Measurements from ENCODE around the gene CD80. TPM values are rescaled to one million over a fixed set of nuclear protein-coding genes. Genes with fewer than 3 reads are reported as not detected.

The CD80 gene, protein sequence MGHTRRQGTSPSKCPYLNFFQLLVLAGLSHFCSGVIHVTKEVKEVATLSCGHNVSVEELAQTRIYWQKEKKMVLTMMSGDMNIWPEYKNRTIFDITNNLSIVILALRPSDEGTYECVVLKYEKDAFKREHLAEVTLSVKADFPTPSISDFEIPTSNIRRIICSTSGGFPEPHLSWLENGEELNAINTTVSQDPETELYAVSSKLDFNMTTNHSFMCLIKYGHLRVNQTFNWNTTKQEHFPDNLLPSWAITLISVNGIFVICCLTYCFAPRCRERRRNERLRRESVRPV
- 10 to 100 TPM in 1 of 4 donors, 1 to 10 TPM in 1, not detected in 2; 2.4 to 13.8 TPM for total RNA-seq

- no peak for TF ChIP-seq POLR2AphosphoS5 (IDR thresholded peaks at IDR 0.05)
- TF ChIP-seq CTCF (IDR thresholded peaks at IDR 0.05) = peak in 4 of 5 experiments; percentile 16 to 33 (median 25)
- DNase-seq = peak; percentile 77
- Histone ChIP-seq H3K4me1 (no peaks in the 10 kb centered on the region), H3K4me3 (no peak within 1 kb of the TSS), H3K27me3 (no peaks in the 10 kb centered on the region), H3K27ac (no peak within 1 kb of the TSS), H3K36me3 (no peaks in the 10 kb centered on the region), H3K9me3 (no peaks in the 10 kb centered on the region)
- intact Hi-C loops (cut with DNase I; ENCODE audit: low total_unique reads) = no loop called here
- 21% methylated on average over 7 of the region's 7 CpGs; no CpG with 5 or more reads in 1 of the 2 donors for WGBS, 2 donors (ENCODE audit: low coverage in 1 of 2)
- in situ Hi-C loops (cut with MboI; ENCODE audit: low pct_ligation_motif_present in 1 of 4, low pct_unique_long_range_greater_than_20kb in 1 of 4, low sequenced_read_pairs in 3 of 4) = no loop called here
Observed at GRCh38 chr3:119559441-119559963, at the start of gene CD80. CD80 (minus strand) TSS chr3:119559614; CDS start chr3:119557728, 1,886 bp downstream.

GRCh38 chr3:119608405-119609000 is 49.1 kb upstream of the CD80 start:
- no peaks in the 10 kb centered on the region for H3K9me3 ChIP-seq
- no peak overlapping the region for H3K27ac ChIP-seq
- WGBS, 2 donors (ENCODE audit: low coverage in 1 of 2) = 90 to 91% methylated on average over 5 to 6 of the region's 6 CpGs
- intact Hi-C loops (cut with DNase I; ENCODE audit: low total_unique reads) = no loop called here
- H3K27me3 ChIP-seq = no peaks in the 10 kb centered on the region
- no peaks in the 10 kb centered on the region for H3K36me3 ChIP-seq
- no peak overlapping the region for H3K4me3 ChIP-seq
- in situ Hi-C loops (cut with MboI; ENCODE audit: low pct_ligation_motif_present in 1 of 4, low pct_unique_long_range_greater_than_20kb in 1 of 4, low sequenced_read_pairs in 3 of 4) = no loop called here
- DNase-seq = no peak
- H3K4me1 ChIP-seq = no peaks in the 10 kb centered on the region
- TF ChIP-seq POLR2AphosphoS5 (IDR thresholded peaks at IDR 0.05) = no peak
- TF ChIP-seq EP300 (IDR thresholded peaks at IDR 0.05; ENCODE audit: low read depth) = no peak
- no peak for TF ChIP-seq POLR2A (IDR thresholded peaks at IDR 0.05)
- TF ChIP-seq CTCF (IDR thresholded peaks at IDR 0.05) = no peak

GRCh38 chr3:119604878-119605277 is 45.5 kb upstream of the CD80 start:
- no peaks in the 10 kb centered on the region for H3K27me3 ChIP-seq
- in situ Hi-C loops (cut with MboI; ENCODE audit: low pct_ligation_motif_present in 1 of 4, low pct_unique_long_range_greater_than_20kb in 1 of 4, low sequenced_read_pairs in 3 of 4) (no loop called here), intact Hi-C loops (cut with DNase I; ENCODE audit: low total_unique reads) (no loop called here)
- DNase-seq = no peak
- TF ChIP-seq POLR2A (IDR thresholded peaks at IDR 0.05) = no peak
- TF ChIP-seq CTCF (IDR thresholded peaks at IDR 0.05) = no peak
- no peak for TF ChIP-seq EP300 (IDR thresholded peaks at IDR 0.05; ENCODE audit: low read depth)
- TF ChIP-seq POLR2AphosphoS5 (IDR thresholded peaks at IDR 0.05) = no peak
- H3K36me3 ChIP-seq = no peaks in the 10 kb centered on the region
- no peaks in the 10 kb centered on the region for H3K9me3 ChIP-seq
- no peaks in the 10 kb centered on the region for H3K4me1 ChIP-seq
- no peak overlapping the region for H3K27ac ChIP-seq
- 100% methylated on average over 1 of the region's 1 CpG; no CpG with 5 or more reads in 1 of the 2 donors for WGBS, 2 donors (ENCODE audit: low coverage in 1 of 2)
- H3K4me3 ChIP-seq = no peak overlapping the region

GRCh38 chr3:119602676-119603075 is 43.3 kb upstream of the CD80 start:
- H3K36me3 ChIP-seq = no peaks in the 10 kb centered on the region
- intact Hi-C loops (cut with DNase I; ENCODE audit: low total_unique reads) = no loop called here
- H3K27me3 ChIP-seq = no peaks in the 10 kb centered on the region
- no peaks in the 10 kb centered on the region for H3K9me3 ChIP-seq
- no peak for TF ChIP-seq POLR2A (IDR thresholded peaks at IDR 0.05)
- TF ChIP-seq EP300 (IDR thresholded peaks at IDR 0.05; ENCODE audit: low read depth) = no peak
- TF ChIP-seq CTCF (IDR thresholded peaks at IDR 0.05) = no peak
- no peak for TF ChIP-seq POLR2AphosphoS5 (IDR thresholded peaks at IDR 0.05)
- no peak for DNase-seq
- no peak overlapping the region for H3K27ac ChIP-seq
- H3K4me3 ChIP-seq = no peak overlapping the region
- in situ Hi-C loops (cut with MboI; ENCODE audit: low pct_ligation_motif_present in 1 of 4, low pct_unique_long_range_greater_than_20kb in 1 of 4, low sequenced_read_pairs in 3 of 4) = no loop called here
- 70 to 86% methylated on average over 1 of the region's 1 CpG for WGBS, 2 donors (ENCODE audit: low coverage in 1 of 2)
- peaks cover 0 to 4% (median under 1%) of the 10 kb centered on the region in 4 donors for H3K4me1 ChIP-seq

Measured in transverse colon (tissue), 4 donors.